Forelimb muscle (tissue), 1 donor: ENCODE measurements around the gene RUBCNL. TPM values are rescaled to one million over a fixed set of nuclear protein-coding genes. Genes with fewer than 3 reads are reported as not detected.
"Not testable (repeated sequence)": the region's sequence is repeated elsewhere in the genome, so short reads cannot be mapped to it uniquely, and the experiment has no call there.

Experiments used
- DNase-seq: peaks from one replicate; pipeline ENCODE4 v3.0.0-alpha.2; 2013; ENCODE audit warnings: low read depth
- polyA plus RNA-seq: library from polyadenylated mRNA; unstranded; fragments of 120-200 nt; gene quantifications from one replicate; pipeline ENCODE4 v1.2.1, GENCODE V29; 2013; ENCODE audit not compliant: insufficient read length

RUBCNL gene
- polyA plus RNA-seq, 1 donor: 2.9 TPM

GRCh38 chr13:46373623-46374022 lies 13.4 kb downstream of the RUBCNL start:
- no peak for DNase-seq

GRCh38 chr13:46372938-46373337 lies 14.1 kb downstream of the RUBCNL start:
- not testable (repeated sequence) for DNase-seq

GRCh38 chr13:46372071-46372470 lies 15.0 kb downstream of the RUBCNL start:
- no peak for DNase-seq

- no peak for DNase-seq
Observed at GRCh38 chr13:46369506-46370277, 17.4 kb downstream of the RUBCNL start.

GRCh38 chr13:46367617-46368327 lies 19.3 kb downstream of the RUBCNL start:
- no peak for DNase-seq

GRCh38 chr13:46361276-46361934 lies 25.6 kb downstream of the RUBCNL start:
- DNase-seq: no peak

GRCh38 chr13:46360604-46361003 lies 26.4 kb downstream of the RUBCNL start:
- no peak for DNase-seq

DNA sequence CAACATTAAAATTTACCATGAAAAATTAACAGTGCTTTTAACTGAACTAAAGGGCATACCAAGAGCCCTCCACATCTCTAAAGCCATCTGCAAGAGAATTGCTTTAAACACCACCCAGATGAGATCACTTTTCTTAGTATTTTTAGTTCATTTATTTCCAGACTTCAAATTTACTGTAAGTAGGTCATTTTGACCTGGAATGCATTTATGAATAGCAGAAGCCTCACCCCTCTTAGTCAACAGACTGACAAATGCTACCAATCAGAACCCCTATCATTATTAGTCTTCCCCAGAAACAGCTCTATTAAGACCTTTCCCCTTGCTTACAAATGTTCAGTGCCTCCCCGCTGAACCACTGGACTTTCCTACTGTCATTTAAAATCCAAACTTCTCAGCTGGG lies 27.3 kb downstream of the RUBCNL start:
- no peak for DNase-seq

GRCh38 chr13:46355901-46356590 lies 31.0 kb downstream of the RUBCNL start:
- no peak for DNase-seq

DNA sequence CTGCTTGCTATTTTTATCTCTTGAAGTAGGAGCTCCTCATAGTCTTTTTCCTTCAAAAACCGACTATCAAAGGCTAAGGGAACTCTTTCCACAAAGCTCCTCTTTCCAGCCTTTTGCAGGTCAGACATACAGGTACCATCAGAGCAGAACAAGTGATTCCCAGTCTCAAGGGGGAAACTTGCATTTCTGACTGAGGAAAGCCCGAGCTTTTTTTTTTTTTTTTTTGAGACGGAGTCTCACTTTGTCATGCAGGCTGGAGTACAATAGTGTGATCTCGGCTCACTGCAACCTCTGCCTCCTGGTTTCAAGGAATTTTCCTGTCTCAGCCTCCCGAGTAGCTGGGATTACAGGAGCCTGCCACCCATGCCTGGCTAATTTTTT lies 32.0 kb downstream of the RUBCNL start:
- DNase-seq: no peak

- DNase-seq: no peak
Observed at GRCh38 chr13:46354156-46355087, 32.6 kb downstream of the RUBCNL start.

- no peak for DNase-seq
Observed at GRCh38 chr13:46352805-46353204, 34.2 kb downstream of the RUBCNL start.

- DNase-seq: no peak
Observed at GRCh38 chr13:46350003-46350402, 37.0 kb downstream of the RUBCNL start.

- no peak for DNase-seq
Observed at GRCh38 chr13:46348961-46349360, 38.1 kb downstream of the RUBCNL start.

DNA sequence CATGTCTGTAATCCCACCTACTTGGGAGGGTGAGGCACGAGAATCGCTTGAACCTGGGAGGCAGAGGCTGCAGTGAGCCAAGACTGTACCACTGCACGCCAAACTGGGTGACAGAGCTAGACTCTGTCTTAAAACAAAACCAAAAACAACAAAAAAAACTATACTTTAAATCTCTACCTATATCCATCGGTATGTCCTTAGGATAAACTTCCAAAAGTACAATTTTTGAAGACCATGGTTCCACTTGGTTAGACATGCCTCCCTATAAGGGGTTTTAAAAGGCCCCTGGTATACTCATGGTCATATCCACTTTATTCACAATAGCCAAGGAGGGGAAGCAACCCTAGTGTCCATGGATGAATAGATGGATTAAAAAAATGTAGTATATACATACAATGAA lies 39.8 kb downstream of the RUBCNL start:
- no peak for DNase-seq

- DNase-seq: no peak
Observed at GRCh38 chr13:46345866-46346265, 41.2 kb downstream of the RUBCNL start.

DNA sequence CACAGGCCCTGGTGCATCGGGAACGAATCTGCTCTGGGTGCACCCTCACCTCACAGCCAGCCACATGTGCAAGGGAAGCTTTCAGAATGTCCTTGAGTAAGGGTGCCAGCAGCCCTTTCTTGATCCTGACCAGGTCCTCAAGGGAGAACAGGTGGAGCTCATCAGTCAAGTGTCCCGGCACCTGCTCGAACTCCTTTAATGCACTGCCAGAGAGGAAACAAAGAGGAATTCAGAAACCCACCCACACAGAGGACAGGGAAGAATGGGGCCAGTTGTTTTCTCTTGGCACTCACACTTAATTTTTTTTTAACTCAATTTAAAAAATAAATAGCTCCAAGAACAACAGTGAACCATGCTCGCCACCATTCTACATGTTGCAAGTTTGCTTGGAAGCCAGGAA lies 41.7 kb downstream of the RUBCNL start:
- DNase-seq: no peak

GRCh38 chr13:46343279-46343994 lies 43.6 kb downstream of the RUBCNL start:
- DNase-seq: no peak

DNA sequence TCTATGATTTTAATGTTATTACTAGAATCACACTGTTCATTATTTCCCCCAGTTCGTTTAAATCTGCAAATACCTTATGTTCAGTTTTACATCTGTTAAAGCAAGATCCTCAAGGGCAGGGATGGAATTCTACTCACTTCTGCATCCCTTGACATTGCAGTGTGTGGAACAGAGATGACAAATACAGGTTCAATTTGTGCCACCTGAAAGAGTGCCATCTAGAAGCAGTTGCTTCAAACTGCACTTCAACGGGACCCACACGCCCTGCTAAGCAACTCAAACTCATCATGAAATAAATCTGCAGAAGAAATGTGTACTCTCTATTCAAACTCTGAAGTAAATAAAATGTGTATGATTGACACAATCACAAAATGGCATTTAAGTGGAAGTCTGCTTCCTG lies 44.5 kb downstream of the RUBCNL start:
- DNase-seq: no peak

- DNase-seq: no peak
Observed at GRCh38 chr13:46341112-46341711, 45.8 kb downstream of the RUBCNL start.
